Right lobe of liver (tissue), 6 donors: ENCODE data around the gene ASZ1. TPM values are rescaled to one million over a fixed set of nuclear protein-coding genes. Genes with fewer than 3 reads are reported as not detected.
"Not testable (repeated sequence)": the region's sequence is repeated elsewhere in the genome, so short reads cannot be mapped to it uniquely, and the experiment has no call there.

ENCODE experiments used
- ATAC-seq, 4 donors: fragments of 200-7000 bp; cut with Tn5 transposase; one replicate each; pipeline ENCODE4 v1.9.1; 2020; ENCODE audit warnings: mild to moderate bottlenecking in 4 of 4, moderate library complexity in 4 of 4
- DNase-seq, 3 donors: peaks; one replicate each; pipeline ENCODE4 v3.0.0-alpha.2; 2020
- H3K27ac ChIP-seq, 3 donors: fragments of 200-600 bp; one replicate each; pipeline ENCODE4 v1.8.0; 2022
- H3K27me3 ChIP-seq, 2 donors: fragments of 200-600 bp; one replicate each; pipeline ENCODE4 v1.8.0; 2022
- H3K36me3 ChIP-seq, 4 donors: fragments of 200-600 bp; sonication (generic) in 1 of 4; one replicate each; pipeline versions ENCODE4 v1.5.1 to v1.8.0; 2017 to 2022; ENCODE audit warnings: control low read depth in 1 of 4
- H3K4me1 ChIP-seq, 4 donors: fragments of 200-600 bp; sonication (generic) in 1 of 4; one replicate each; pipeline versions ENCODE4 v1.5.1 to v1.8.0; 2017 to 2022; ENCODE audit warnings: control low read depth in 1 of 4
- H3K4me3 ChIP-seq, 3 donors: fragments of 200-600 bp; one replicate each; pipeline ENCODE4 v1.8.0; 2022
- H3K9me3 ChIP-seq, 4 donors: fragments of 200-600 bp; sonication (generic) in 1 of 4; one replicate each; pipeline versions ENCODE4 v1.5.1 to v1.8.0; 2017 to 2022; ENCODE audit warnings: control low read depth in 1 of 4
- POLR2A ChIP-seq: fragments of 450-650 bp; IDR thresholded peaks from one replicate; pipeline ENCODE4 v1.6.1; 2017; ENCODE audit warnings: antibody characterized with exemption, mild to moderate bottlenecking
- WGBS: methylation state at CpG from one replicate; pipeline ENCODE4 v1.1.6; 2018; ENCODE audit warnings: low coverage, low lambda C conversion rate; ENCODE audit not compliant: insufficient coverage; ENCODE audit errors: missing lambda C conversion rate; 5-methylcytosine and 5-hydroxymethylcytosine counted together
- intact Hi-C, 2 donors: fragments of 100-400 bp; cut with DNase I; formaldehyde crosslinking; loops; one replicate each; pipeline versions ENCODE4 v1.11.2 to v1.14.1; 2022
- total RNA-seq, 6 experiments: library from RNA; depleted of rRNA in 2 of 6; stranded (reverse); fragments of >200 nt in 2 of 6; fragmentation: NEBNext Ultra II Directional in 3 of 6; extraction: Animal tissue kit (Norgen Biotek cat#: 25700) in 3 of 6; gene quantifications; one replicate each; pipeline versions ENCODE4 v1.1.0 to v1.2.4, GENCODE V29; 2016 to 2023
- TF ChIP-seq, protein P1 (sequence below), 4 donors: fragments of 200-600 bp in 3 of 4; fragments of 450-650 bp in 1 of 4; IDR thresholded peaks; one replicate each; pipeline versions ENCODE4 v1.5.1 to v1.8.0; 2016 to 2022; ENCODE audit warnings: antibody characterized with exemption in 4 of 4, mild to moderate bottlenecking in 2 of 4
- donor health status: DM: no; HTN: yes; CAD: no.
- donor health status: DM: no; HTN: no; CAD: no.
- donor health status: DM: no; HTN: no; CAD: no.
- donor health status: DM: no; HTN: yes; CAD: no.
- donor health status: DM: no; HTN: yes; CAD: no.

Gene ASZ1
- total RNA-seq, 6 experiments from 2014 or later, result not detected

DNA sequence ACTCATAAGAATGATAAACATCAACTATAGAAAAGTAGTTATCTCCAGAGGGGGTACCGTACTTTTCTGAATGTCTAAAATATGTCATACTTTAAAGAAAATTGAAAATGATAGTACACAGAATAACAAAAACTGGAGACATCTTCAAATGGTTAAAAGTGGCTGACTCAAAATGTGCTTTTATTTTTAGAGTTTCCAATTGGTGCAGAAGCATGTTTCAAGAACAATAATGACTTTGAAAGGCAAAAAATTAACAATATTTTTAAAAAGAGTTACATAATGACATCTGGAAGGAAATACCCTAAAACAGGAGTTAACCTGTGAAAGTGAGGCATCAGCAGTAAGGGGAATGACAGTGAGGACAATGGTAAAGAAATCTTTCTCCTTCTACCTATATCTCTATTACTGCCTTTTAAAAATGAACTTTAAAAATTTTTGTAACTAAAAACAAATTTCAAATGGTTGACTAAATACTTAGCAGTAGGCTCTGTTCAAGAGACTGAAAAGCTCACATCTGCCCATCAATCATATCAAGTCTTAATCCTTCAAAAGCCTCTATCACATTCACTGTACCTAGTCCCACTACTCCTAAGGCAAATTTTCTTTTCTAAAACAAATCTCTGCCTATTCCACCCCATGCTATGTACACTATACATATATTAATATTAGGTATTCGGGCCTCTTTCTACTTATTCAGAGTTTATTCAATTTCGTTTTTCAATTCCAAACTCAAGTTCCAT, 3.0 kb downstream of the ASZ1 start:
- Histone ChIP-seq H3K36me3 (no peaks in the 10 kb centered on the region), H3K9me3 (no peaks in the 10 kb centered on the region), H3K4me1 (no peaks in the 10 kb centered on the region), H3K4me3 (no peak overlapping the region), H3K27me3 (no peaks in the 10 kb centered on the region), H3K27ac (no peak overlapping the region)
- intact Hi-C loops, result no loop called here
- WGBS, result 48% methylated on average over 3 of the region's 3 CpGs
- ATAC-seq (no peak), DNase-seq (no peak)
- TF ChIP-seq POLR2A, result no peak
- TF ChIP-seq, protein P1, sequence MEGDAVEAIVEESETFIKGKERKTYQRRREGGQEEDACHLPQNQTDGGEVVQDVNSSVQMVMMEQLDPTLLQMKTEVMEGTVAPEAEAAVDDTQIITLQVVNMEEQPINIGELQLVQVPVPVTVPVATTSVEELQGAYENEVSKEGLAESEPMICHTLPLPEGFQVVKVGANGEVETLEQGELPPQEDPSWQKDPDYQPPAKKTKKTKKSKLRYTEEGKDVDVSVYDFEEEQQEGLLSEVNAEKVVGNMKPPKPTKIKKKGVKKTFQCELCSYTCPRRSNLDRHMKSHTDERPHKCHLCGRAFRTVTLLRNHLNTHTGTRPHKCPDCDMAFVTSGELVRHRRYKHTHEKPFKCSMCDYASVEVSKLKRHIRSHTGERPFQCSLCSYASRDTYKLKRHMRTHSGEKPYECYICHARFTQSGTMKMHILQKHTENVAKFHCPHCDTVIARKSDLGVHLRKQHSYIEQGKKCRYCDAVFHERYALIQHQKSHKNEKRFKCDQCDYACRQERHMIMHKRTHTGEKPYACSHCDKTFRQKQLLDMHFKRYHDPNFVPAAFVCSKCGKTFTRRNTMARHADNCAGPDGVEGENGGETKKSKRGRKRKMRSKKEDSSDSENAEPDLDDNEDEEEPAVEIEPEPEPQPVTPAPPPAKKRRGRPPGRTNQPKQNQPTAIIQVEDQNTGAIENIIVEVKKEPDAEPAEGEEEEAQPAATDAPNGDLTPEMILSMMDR (IDR thresholded peaks at IDR 0.05), result no peak

DNA sequence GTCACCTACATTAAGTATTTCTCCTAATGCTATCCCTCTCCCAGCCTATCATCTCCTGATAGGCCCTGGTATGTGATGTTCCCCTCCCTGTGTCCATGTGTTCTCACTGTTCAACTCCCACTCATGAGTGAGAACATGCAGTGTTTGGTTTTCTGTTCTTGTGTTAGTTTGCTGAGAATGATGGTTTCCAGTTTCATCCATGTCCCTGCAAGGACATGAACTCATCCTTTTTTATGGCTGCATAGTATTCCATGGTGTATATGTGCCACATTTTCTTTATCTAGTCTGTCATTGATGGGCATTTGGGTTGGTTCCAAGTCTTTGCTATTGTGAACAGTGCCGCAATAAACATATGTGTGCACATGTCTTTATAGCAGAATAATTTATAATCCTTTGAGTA, 12.7 kb downstream of the ASZ1 start:
- H3K9me3 ChIP-seq, DNase-seq, intact Hi-C loops, H3K4me1 ChIP-seq, H3K36me3 ChIP-seq, H3K27ac ChIP-seq, H3K4me3 ChIP-seq, H3K27me3 ChIP-seq, ATAC-seq: not testable (repeated sequence)
- WGBS, result 63% methylated on average over 1 of the region's 1 CpG

DNA sequence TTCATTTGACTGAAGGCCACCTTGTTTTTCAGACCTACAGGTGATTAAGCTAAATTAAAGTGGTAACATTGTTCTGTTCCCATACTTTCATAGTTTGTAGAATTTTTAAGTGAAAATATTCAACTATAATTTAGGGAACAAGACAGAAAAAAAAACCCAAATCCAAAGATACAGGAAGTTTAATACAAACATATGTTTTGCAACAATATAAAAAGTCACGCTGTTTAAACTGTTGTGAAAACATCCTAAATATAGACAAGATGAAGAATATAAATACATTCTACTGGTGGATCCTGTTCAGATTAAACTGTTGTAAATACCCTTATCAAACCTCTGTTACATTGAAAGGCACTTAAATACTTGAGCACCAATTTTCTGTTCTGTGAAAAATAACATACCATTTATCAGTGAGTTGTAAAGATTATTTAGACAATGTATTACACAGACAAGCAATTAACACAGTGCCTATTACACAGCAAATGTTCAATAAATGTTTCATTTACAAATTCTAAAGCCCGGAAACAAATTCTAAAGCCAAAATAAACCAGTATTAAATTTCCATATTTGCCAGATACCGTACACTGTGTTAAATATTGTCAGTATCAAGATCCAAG, 14.2 kb downstream of the ASZ1 start:
- DNase-seq, result no peak
- H3K4me3 ChIP-seq, result no peak overlapping the region
- TF ChIP-seq, protein P1 (IDR thresholded peaks at IDR 0.05), result no peak
- TF ChIP-seq POLR2A, result no peak
- no peaks in the 10 kb centered on the region for H3K9me3 ChIP-seq
- H3K27ac ChIP-seq, result no peak overlapping the region
- no peaks in the 10 kb centered on the region for H3K27me3 ChIP-seq
- ATAC-seq, result no peak
- H3K4me1 ChIP-seq, result no peaks in the 10 kb centered on the region
- H3K36me3 ChIP-seq, result no peaks in the 10 kb centered on the region
- intact Hi-C loops, result no loop called here
- WGBS, result 34% methylated on average over 3 of the region's 3 CpGs

DNA sequence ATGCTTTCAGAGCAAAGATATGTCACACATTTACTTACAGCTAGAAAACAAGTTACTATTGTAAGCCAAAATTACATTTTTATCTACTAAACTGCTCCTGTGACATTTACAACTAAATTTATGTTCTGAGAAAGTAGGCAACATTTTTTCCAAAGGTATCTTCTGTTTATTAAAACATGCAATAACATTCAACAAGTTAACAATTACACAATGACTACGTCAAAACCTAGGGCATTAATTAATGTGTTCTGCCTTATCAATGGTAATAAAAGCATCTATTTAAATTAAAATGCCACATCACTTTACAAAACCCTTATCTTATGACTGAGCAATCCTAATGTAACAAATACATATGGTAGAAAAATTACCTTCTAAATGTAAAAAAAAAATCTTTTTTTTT, 14.9 kb downstream of the ASZ1 start:
- TF ChIP-seq POLR2A, result no peak
- TF ChIP-seq, protein P1 (IDR thresholded peaks at IDR 0.05), result no peak
- Histone ChIP-seq H3K36me3 (no peaks in the 10 kb centered on the region), H3K9me3 (no peaks in the 10 kb centered on the region), H3K27me3 (no peaks in the 10 kb centered on the region), H3K27ac (no peak overlapping the region), H3K4me1 (no peaks in the 10 kb centered on the region), H3K4me3 (no peak overlapping the region)
- DNase-seq (no peak), ATAC-seq (no peak)
- WGBS, result 52% methylated on average over 1 of the region's 1 CpG
- intact Hi-C loops, result no loop called here

DNA sequence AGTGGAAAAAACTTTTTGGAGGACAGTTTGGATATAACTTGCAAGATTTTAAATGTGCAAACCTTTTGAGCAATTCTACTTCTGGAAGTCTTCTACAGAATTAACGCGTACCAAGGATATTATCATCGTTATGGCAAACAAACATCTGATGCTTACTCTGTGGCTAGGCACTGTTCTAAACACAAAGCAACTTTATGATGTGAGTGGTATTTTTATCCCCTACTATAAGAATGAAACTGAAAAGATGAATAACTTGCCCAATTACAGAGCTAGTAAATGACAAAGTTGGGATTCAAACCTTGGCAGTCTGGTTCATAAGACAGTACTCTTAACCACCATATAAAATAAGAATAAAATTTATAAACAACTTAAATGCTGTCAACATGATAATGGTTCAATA, 15.8 kb downstream of the ASZ1 start:
- WGBS, result 82% methylated on average over 3 of the region's 3 CpGs
- Histone ChIP-seq H3K9me3 (no peaks in the 10 kb centered on the region), H3K27ac (no peak overlapping the region), H3K4me3 (no peak overlapping the region), H3K36me3 (no peaks in the 10 kb centered on the region), H3K27me3 (no peaks in the 10 kb centered on the region), H3K4me1 (no peaks in the 10 kb centered on the region)
- ATAC-seq (no peak), DNase-seq (no peak)
- intact Hi-C loops, result no loop called here
- TF ChIP-seq, protein P1 (IDR thresholded peaks at IDR 0.05), result no peak
- TF ChIP-seq POLR2A, result no peak
